ENCODE data around the gene PRKRIP1.

PRKRIP1 gene

DNA sequence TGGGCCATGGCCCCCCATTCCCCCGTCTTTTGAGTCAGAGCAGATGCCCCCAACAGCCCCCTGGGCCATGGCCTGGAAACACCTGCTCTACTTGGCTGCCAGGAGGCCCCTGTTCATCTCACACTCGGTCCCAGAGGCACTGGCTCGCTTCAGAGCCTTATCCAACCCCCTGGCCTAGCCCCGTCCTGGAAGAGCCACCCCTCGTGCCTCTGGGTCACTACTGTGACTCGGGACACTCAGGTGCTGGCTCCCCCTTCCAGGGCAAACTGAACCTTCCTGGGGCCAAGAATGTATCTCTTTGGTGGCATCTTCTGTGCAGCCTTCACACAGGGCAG, 75.6 kb downstream of the PRKRIP1 start:
- peaks cover 0 to 53% of the 10 kb centered on the region in 2 experiments; a peak in 2 of 3 replicates for H3K36me3 ChIP-seq (ENCODE audit: control insufficient read depth in 2 of 2, insufficient read depth in 1 of 2, low read length in 2 of 2)
- TF ChIP-seq KLF16 (tag by site-specific recombination; IDR thresholded peaks at IDR 0.05) (no peak), ZFHX2 (tag by site-specific recombination; conservative IDR thresholded peaks at IDR 0.05) (no peak), ZNF132 (tag by site-specific recombination; IDR thresholded peaks at IDR 0.05; ENCODE audit: borderline replicate concordance) (no peak), ZXDB (tag by site-specific recombination; IDR thresholded peaks at IDR 0.05) (no peak), ZNF266 (tag by site-specific recombination; IDR thresholded peaks at IDR 0.05; ENCODE audit: low read depth) (no peak), ZNF16 (tag by site-specific recombination; IDR thresholded peaks at IDR 0.05; ENCODE audit: low read depth) (no peak), GFI1B (tag by site-specific recombination; IDR thresholded peaks at IDR 0.05) (no peak), SP3 (tag by site-specific recombination; IDR thresholded peaks at IDR 0.05) (no peak), IKZF3 (tag by site-specific recombination; IDR thresholded peaks at IDR 0.05) (no peak), ZBTB11 (tag by site-specific recombination; conservative IDR thresholded peaks at IDR 0.05; ENCODE audit: low read depth) (no peak), REST (tag by site-specific recombination; IDR thresholded peaks at IDR 0.05) (no peak), ZNF530 (tag by site-specific recombination; IDR thresholded peaks at IDR 0.05; ENCODE audit: low read depth) (no peak), KLF1 (tag by site-specific recombination; IDR thresholded peaks at IDR 0.05) (no peak), ZNF488 (tag by site-specific recombination; IDR thresholded peaks at IDR 0.05) (no peak), ZEB2 (tag by site-specific recombination; IDR thresholded peaks at IDR 0.05) (no peak), ZNF184 (tag by site-specific recombination; IDR thresholded peaks at IDR 0.05) (no peak), ZNF354C (tag by site-specific recombination; IDR thresholded peaks at IDR 0.05; ENCODE audit: borderline replicate concordance, low read depth) (no peak), WT1 (tag by site-specific recombination; IDR thresholded peaks at IDR 0.05) (no peak)
- ChIA-PET CTCF (no interaction called here), POLR2A (no interaction called here)
- H3K4me3 ChIP-seq (ENCODE audit: low read depth, low read length) = no peak overlapping the region
- no peaks in the 10 kb centered on the region for H3K9me3 ChIP-seq (ENCODE audit: control insufficient read depth, insufficient read depth, low read depth, low read length)
- no peak overlapping the region for H3K27ac ChIP-seq (ENCODE audit: extremely low read depth, low read depth, low read length)
- no peaks in the 10 kb centered on the region; the same call in 1 of the 2 replicates for H3K4me1 ChIP-seq (ENCODE audit: control insufficient read depth, insufficient read depth, low read length)
